Esophagus muscularis mucosa (tissue), 4 donors: Measurements from ENCODE around the gene TOR2A.

Experiments used
- CTCF ChIP-seq, 3 experiments: fragments of 200-600 bp in 2 of 3; fragments of 450-650 bp in 1 of 3; sonication (generic) in 2 of 3; IDR thresholded peaks; one replicate each; pipeline ENCODE4 v1.5.1; 2017 to 2019; ENCODE audit warnings: antibody characterized with exemption in 3 of 3, mild to moderate bottlenecking in 2 of 3, moderate library complexity in 1 of 3
- EP300 ChIP-seq: sonication (generic); formaldehyde crosslinking; IDR thresholded peaks from one replicate; pipeline ENCODE4 v1.6.1; 2017; ENCODE audit warnings: antibody characterized with exemption
- POLR2A ChIP-seq: fragments of 450-650 bp; IDR thresholded peaks from one replicate; pipeline ENCODE4 v1.6.1; 2017; ENCODE audit warnings: antibody characterized with exemption, moderate library complexity, mild to moderate bottlenecking, low read depth
- POLR2AphosphoS5 ChIP-seq, 2 donors: sonication (generic); formaldehyde crosslinking; IDR thresholded peaks; one replicate each; pipeline ENCODE4 v1.6.1; 2017; ENCODE audit warnings: antibody characterized with exemption in 2 of 2

DNA sequence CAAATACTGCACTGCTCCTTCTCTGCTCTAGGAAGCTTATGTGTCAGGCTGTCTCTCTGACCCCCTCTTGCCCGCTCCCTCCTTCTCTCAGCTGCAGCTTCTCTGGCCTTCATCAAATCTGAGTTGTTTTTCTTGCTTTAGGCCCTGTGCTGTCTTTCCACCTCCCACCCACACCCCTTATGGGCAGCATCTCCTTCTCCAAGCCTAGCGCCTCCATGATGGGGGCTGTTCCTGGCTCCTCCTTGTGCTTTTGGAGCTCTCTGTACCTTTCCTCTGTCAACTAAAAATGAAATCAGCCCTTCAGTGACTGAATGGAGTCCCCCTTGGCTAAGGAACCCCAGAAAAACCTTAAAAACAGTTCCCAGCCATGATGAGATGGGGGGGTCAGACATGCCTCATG lies 35.0 kb downstream of the TOR2A start:
- TF ChIP-seq POLR2A (no peak), CTCF (IDR thresholded peaks at IDR 0.05) (no peak), POLR2AphosphoS5 (IDR thresholded peaks at IDR 0.05) (no peak), EP300 (no peak)
